ENCODE measurements around the gene FAM227B.

FAM227B gene

DNA sequence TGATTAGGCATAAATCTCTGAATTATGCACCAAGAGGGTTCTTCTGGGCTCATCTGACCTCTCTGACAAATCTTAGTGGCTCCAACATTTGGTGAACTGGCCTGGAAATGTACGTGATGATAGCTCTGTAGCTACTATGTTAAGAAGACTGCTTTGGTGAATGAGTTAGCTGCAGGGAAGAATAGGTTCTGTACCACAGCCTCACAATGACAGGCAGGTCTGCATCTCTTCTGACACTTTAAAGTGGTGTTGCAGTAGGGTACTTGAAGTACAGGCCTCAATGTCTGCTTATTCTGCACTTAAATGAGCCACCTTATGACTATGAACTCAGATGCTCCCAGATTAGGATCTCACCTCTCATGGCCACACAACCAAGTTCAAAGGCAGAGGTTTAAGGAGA lies 190.6 kb downstream of the FAM227B start:
- in situ Hi-C loops (cut with MboI; ENCODE audit: low sequenced_read_pairs, unreplicated experiment), result no loop called here
- TF ChIP-seq CTCF (IDR thresholded peaks at IDR 0.05; ENCODE audit: borderline replicate concordance, control extremely low read depth, extremely low read depth, insufficient read depth, missing control alignments), result no peak

GRCh38 chr15:49428409-49429095 lies 192.1 kb downstream of the FAM227B start:
- in situ Hi-C loops (cut with MboI; ENCODE audit: low sequenced_read_pairs, unreplicated experiment), result no loop called here
- DNase-seq (ENCODE audit: low spot score), result no peak

More for the DNA sequence above, 190.6 kb downstream of the FAM227B start:
- no peak for DNase-seq (ENCODE audit: low spot score)

DNA sequence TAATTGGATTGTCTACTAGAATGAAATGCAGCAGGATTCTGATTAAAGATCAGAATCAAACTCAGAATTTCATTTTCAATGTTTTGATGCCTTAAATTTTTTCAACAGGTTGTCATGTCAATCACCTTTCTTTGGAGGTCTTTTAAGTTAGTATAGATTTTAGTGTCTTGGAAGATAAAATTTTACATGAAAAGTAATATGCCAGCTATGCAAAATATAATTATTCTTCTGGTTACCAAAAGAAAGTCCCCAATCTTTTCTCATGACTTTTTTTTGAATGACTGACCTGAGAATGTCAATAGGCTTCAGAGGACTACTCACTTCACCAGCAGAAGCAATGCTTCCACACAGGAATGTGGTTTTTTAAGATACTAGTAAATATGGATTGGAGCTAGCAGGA lies 193.2 kb downstream of the FAM227B start:
- no peak for DNase-seq (ENCODE audit: low spot score)
- in situ Hi-C loops (cut with MboI; ENCODE audit: low sequenced_read_pairs, unreplicated experiment), result no loop called here
- TF ChIP-seq CTCF (IDR thresholded peaks at IDR 0.05; ENCODE audit: borderline replicate concordance, control extremely low read depth, extremely low read depth, insufficient read depth, missing control alignments), result no peak

More at GRCh38 chr15:49428409-49429095, 192.1 kb downstream of the FAM227B start:
- TF ChIP-seq CTCF (IDR thresholded peaks at IDR 0.05; ENCODE audit: borderline replicate concordance, control extremely low read depth, extremely low read depth, insufficient read depth, missing control alignments), result no peak

DNA sequence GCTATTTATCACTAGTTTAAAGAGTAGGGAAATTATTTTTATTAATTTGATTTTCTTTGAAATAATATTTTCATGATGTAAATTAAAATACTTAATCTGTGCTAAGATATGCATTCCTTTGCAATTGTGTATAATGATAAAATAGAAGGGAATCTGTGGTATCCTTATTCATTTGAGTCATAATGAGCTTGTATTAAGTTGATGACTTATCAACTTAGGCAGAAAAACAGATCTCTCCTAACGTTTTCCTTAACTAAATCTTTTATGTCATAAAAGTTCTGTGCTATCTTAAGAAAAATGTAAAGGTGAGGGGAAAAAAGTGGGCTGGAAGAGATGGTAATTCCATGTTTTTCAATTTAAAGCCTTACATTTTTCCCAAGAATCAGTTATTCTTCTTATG lies 195.7 kb downstream of the FAM227B start:
- in situ Hi-C loops (cut with MboI; ENCODE audit: low sequenced_read_pairs, unreplicated experiment), result no loop called here
- no peak for TF ChIP-seq CTCF (IDR thresholded peaks at IDR 0.05; ENCODE audit: borderline replicate concordance, control extremely low read depth, extremely low read depth, insufficient read depth, missing control alignments)
- no peak for DNase-seq (ENCODE audit: low spot score)

GRCh38 chr15:49423901-49424550 lies 196.6 kb downstream of the FAM227B start:
- no peak for TF ChIP-seq CTCF (IDR thresholded peaks at IDR 0.05; ENCODE audit: borderline replicate concordance, control extremely low read depth, extremely low read depth, insufficient read depth, missing control alignments)
- DNase-seq (ENCODE audit: low spot score), result no peak
- in situ Hi-C loops (cut with MboI; ENCODE audit: low sequenced_read_pairs, unreplicated experiment), result no loop called here

DNA sequence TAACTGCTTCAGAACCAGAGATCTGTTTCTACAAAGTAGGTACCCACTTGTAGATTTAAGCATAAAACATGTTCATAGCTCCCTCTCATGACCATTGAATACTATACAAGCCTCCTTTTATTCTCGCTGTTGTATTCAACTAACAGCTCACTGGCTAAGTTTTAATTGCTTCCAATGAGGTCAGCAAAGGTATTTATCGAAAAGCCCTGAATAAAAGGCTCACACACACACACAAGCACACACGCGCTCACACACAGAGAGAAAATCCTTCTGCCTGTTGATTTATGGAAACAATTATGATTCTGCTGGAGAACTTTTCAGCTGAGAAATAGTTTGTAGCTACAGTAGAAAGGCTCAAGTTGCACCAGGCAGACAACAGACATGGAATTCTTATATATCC lies 197.6 kb downstream of the FAM227B start, which contains the start of gene FGF7:
FGF7 (plus strand) TSS at position 222 of the 400 bp plus-strand sequence. CDS start 1,056 bp downstream, outside the sequence.
- in situ Hi-C loops (cut with MboI; ENCODE audit: low sequenced_read_pairs, unreplicated experiment), result no loop called here
- no peak for DNase-seq (ENCODE audit: low spot score)

More for the DNA sequence above, 197.6 kb downstream of the FAM227B start, which contains the start of gene FGF7:
- TF ChIP-seq CTCF (IDR thresholded peaks at IDR 0.05; ENCODE audit: borderline replicate concordance, control extremely low read depth, extremely low read depth, insufficient read depth, missing control alignments), result no peak
